Endothelial cell of hepatic sinusoid (primary cell): Measurements from ENCODE around the gene TMEM140.
"Not testable (repeated sequence)": the region's sequence is repeated elsewhere in the genome, so short reads cannot be mapped to it uniquely, and the experiment has no call there.

Experiments used
- in situ Hi-C: cut with HindIII; loops from 2 replicates; pipeline ENCODE4 v1.10.0; 2017; ENCODE audit warnings: low sequenced_read_pairs

The TMEM140 gene

GRCh38 chr7:135170998-135171481 is 23.2 kb downstream of the TMEM140 start:
- in situ Hi-C loops, result not testable (repeated sequence)

GRCh38 chr7:135171581-135172291 is 23.9 kb downstream of the TMEM140 start:
- in situ Hi-C loops, result not testable (repeated sequence)

GRCh38 chr7:135173916-135174315 is 26.0 kb downstream of the TMEM140 start:
- in situ Hi-C loops, result not testable (repeated sequence)

GRCh38 chr7:135174941-135175340 is 27.1 kb downstream of the TMEM140 start:
- in situ Hi-C loops, result no loop called here

GRCh38 chr7:135175931-135176330 is 28.1 kb downstream of the TMEM140 start:
- in situ Hi-C loops, result no loop called here

- in situ Hi-C loops, result no loop called here
Measured at GRCh38 chr7:135177028-135177696, 29.3 kb downstream of the TMEM140 start.

GRCh38 chr7:135178364-135178763 is 30.5 kb downstream of the TMEM140 start:
- in situ Hi-C loops, result no loop called here

- in situ Hi-C loops, result no loop called here
Measured at GRCh38 chr7:135179321-135179925, 31.6 kb downstream of the TMEM140 start.

GRCh38 chr7:135180122-135180521 is 32.2 kb downstream of the TMEM140 start:
- in situ Hi-C loops, result no loop called here

GRCh38 chr7:135181261-135181928 is 33.5 kb downstream of the TMEM140 start:
- in situ Hi-C loops, result no loop called here

GRCh38 chr7:135181929-135182678 is 34.2 kb downstream of the TMEM140 start:
- in situ Hi-C loops, result no loop called here

- in situ Hi-C loops, result no loop called here
Measured at GRCh38 chr7:135183478-135183877, 35.6 kb downstream of the TMEM140 start.

GRCh38 chr7:135184254-135184841 is 36.5 kb downstream of the TMEM140 start:
- in situ Hi-C loops, result no loop called here

GRCh38 chr7:135185471-135186260 is 37.8 kb downstream of the TMEM140 start:
- in situ Hi-C loops, result no loop called here

GRCh38 chr7:135186261-135186540 is 38.3 kb downstream of the TMEM140 start:
- in situ Hi-C loops, result no loop called here

- in situ Hi-C loops, result no loop called here
Measured at GRCh38 chr7:135186841-135187253, 39.0 kb downstream of the TMEM140 start.

GRCh38 chr7:135188298-135188984 is 40.6 kb downstream of the TMEM140 start:
- in situ Hi-C loops, result no loop called here

GRCh38 chr7:135189221-135189662 is 41.4 kb downstream of the TMEM140 start:
- in situ Hi-C loops, result no loop called here

- in situ Hi-C loops, result no loop called here
Measured at GRCh38 chr7:135189961-135190360, 42.1 kb downstream of the TMEM140 start.
